ENCODE results near the gene DOK6.

Gene DOK6

GRCh38 chr18:69537183-69537582 lies 136.5 kb downstream of the DOK6 start:
- in situ Hi-C loops (cut with HindIII; ENCODE audit: low sequenced_read_pairs), result no loop called here

- in situ Hi-C loops (cut with HindIII; ENCODE audit: low sequenced_read_pairs), result no loop called here
Measured at GRCh38 chr18:69538849-69539248, 138.2 kb downstream of the DOK6 start.

GRCh38 chr18:69539404-69539803 lies 138.7 kb downstream of the DOK6 start:
- in situ Hi-C loops (cut with HindIII; ENCODE audit: low sequenced_read_pairs), result no loop called here

- in situ Hi-C loops (cut with HindIII; ENCODE audit: low sequenced_read_pairs), result no loop called here
Measured at GRCh38 chr18:69556228-69556627, 155.5 kb downstream of the DOK6 start.

GRCh38 chr18:69557282-69557681 lies 156.6 kb downstream of the DOK6 start:
- in situ Hi-C loops (cut with HindIII; ENCODE audit: low sequenced_read_pairs), result no loop called here

- in situ Hi-C loops (cut with HindIII; ENCODE audit: low sequenced_read_pairs), result no loop called here
Measured at GRCh38 chr18:69558052-69558451, 157.4 kb downstream of the DOK6 start.

DNA sequence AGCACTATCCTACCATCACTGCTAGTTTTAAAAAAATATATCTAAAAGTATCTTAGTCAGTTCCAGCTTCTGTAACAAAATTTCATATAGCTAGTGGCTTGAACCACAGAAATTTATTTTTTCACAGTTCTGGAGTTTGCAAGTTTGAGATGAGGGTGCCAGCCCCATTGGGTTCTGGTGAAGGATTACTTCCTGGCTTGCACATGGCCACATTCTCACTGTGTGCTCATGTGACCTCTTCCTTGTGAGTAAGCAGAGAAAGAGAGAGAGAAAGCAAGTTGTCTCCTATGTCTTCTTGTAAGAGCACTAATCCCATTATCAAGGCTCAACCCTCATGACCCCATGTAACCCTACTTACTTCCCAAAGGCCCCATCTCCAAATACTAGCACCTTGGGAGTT lies 158.9 kb downstream of the DOK6 start:
- in situ Hi-C loops (cut with HindIII; ENCODE audit: low sequenced_read_pairs), result no loop called here

GRCh38 chr18:69564602-69565001 lies 163.9 kb downstream of the DOK6 start:
- in situ Hi-C loops (cut with HindIII; ENCODE audit: low sequenced_read_pairs), result no loop called here

DNA sequence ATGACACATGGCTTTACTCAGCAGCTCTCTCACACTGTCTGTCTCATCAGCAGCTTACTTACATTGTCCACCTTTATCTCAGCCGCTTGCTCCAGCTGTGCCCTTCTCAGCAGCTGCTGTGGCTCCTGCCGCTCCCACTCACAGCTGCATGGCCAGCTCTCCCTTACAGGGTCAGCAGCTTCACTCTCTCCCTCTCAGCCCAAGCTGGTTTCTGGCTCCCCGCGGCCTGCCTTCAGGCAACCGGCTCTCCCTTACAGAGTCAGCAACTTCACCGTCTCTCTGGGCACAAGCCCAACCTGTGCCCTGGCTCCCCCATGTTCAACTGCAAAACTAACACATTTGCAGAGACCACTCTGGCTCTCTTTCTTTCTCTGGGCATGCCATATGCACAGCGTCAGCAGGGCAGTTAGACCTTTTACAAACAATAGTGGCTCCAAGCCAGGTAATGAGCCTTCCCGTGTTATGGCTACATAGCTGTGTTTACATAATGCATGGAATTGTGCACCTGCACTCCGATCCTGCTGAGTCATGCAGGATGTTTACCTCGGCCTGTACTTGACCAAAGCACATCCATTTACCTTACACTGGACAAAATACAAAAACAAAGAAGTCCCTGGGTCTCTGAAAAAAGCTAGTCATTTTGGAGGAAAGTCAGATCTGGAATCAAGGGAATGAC lies 167.3 kb downstream of the DOK6 start:
- in situ Hi-C loops (cut with HindIII; ENCODE audit: low sequenced_read_pairs), result no loop called here

GRCh38 chr18:69569133-69569532 lies 168.4 kb downstream of the DOK6 start:
- in situ Hi-C loops (cut with HindIII; ENCODE audit: low sequenced_read_pairs), result no loop called here

GRCh38 chr18:69574401-69574800 lies 173.7 kb downstream of the DOK6 start:
- in situ Hi-C loops (cut with HindIII; ENCODE audit: low sequenced_read_pairs), result no loop called here

GRCh38 chr18:69580107-69580506 lies 179.4 kb downstream of the DOK6 start:
- in situ Hi-C loops (cut with HindIII; ENCODE audit: low sequenced_read_pairs), result no loop called here

DNA sequence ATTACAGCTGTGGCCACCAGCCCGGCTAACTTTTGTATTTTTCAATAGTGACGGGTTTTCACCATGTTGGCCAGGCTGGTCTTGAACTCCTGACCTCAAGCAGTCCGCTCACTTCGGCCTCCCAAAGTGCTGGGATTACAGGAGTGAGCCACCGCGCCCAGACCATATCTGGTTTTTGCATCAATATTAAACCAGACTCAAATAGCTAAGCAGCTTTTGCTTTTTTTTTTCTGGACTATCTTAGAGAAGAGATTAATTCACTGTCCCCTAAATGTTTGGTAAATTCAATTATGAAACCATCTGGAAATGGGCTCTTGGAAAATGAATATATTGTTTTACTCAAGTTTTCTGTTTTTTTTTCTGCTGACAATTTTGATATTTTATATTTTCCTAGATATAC lies 183.7 kb downstream of the DOK6 start:
- in situ Hi-C loops (cut with HindIII; ENCODE audit: low sequenced_read_pairs), result no loop called here

DNA sequence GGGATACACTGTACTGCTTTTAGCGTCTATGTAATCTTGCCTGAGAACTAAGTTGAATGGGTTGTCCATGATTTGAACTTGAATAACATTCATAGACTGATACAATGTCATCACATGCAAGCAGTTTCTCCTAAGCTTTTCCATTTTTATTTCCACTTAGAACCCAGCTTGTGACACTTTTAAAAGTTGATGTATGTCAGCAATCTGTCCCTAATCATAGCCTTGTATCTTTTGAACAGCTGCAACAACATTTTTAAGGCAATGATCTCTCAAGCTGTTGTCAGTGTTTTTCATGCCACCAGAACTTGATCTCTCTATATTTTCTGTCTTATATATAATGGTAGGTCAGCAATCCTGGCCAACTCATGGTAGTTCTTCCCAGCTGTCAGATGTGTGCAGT lies 185.0 kb downstream of the DOK6 start:
- in situ Hi-C loops (cut with HindIII; ENCODE audit: low sequenced_read_pairs), result no loop called here

GRCh38 chr18:69586537-69586936 lies 185.8 kb downstream of the DOK6 start:
- in situ Hi-C loops (cut with HindIII; ENCODE audit: low sequenced_read_pairs), result no loop called here

DNA sequence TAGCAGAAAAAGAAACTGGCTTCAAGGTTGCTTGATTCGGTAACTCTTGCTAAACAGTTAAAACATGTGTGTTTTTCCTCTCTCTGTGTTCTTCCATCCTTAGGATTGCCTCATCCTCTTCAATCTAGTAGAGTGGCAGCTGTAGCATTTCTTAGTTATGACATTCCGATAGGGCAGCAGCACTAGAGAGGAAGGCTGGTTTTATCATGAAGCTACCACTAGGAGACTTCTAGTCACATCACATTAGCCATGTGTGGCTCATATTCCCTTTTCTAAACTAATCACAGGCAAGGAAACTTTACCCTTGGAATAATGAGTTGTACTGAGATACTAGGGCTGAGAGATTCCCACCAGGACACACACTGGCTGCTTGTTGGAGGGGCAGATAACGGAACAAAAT lies 187.6 kb downstream of the DOK6 start:
- in situ Hi-C loops (cut with HindIII; ENCODE audit: low sequenced_read_pairs), result no loop called here

DNA sequence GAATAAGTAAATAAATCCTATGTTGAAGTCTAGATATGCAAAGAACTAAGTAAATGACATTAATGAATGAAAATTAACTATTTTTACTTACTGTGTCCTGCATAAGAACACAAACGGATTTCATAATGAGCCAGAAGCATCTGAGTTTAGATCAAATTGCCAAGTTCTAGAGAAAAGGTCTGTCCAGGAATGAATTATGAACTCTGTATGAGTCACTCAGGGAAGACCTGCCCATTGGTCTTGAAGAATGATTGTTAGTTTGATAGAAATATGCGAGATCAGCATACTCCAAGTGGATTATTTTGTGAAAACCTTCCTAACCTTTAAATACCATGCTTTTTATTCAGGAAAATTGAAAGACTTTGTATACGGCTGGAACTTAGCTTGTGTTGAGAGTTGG lies 189.5 kb downstream of the DOK6 start:
- in situ Hi-C loops (cut with HindIII; ENCODE audit: low sequenced_read_pairs), result no loop called here

DNA sequence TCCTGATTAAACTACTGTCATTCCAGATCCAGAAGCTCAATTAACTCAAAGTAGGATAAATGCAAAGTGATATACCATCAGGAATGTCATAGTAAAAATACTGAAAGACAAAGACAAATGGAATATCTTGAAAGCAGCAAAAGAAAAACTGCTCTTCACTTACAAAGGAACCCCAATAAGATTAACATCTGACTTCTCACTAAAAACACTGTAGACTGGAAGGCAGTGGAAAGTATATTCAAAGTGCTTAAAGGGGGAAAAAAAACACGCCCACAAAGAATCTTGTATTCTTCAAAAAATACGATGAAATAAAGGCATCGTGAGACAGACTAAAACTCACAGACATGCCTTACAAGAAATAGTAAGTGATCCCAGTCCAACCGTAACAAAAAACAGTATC lies 195.7 kb downstream of the DOK6 start:
- in situ Hi-C loops (cut with HindIII; ENCODE audit: low sequenced_read_pairs), result no loop called here

DNA sequence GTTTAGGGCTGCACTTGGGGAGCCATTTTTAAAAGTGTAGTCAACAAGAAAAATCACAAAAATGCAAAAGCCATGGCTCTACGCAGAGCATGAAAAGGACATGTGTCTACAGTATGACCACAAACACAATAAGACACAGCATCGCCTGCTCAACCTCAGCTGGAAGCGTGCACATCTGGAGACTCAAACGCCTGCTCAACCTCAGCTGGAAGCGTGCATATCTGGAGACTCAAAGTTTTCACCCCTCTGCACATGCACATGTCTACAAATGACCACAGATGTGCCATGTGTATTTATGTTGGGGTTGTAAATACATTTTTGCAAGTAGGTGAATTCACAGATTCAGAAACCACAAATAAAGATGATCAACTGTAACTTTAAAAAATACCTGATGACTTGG lies 196.9 kb downstream of the DOK6 start:
- in situ Hi-C loops (cut with HindIII; ENCODE audit: low sequenced_read_pairs), result no loop called here

DNA sequence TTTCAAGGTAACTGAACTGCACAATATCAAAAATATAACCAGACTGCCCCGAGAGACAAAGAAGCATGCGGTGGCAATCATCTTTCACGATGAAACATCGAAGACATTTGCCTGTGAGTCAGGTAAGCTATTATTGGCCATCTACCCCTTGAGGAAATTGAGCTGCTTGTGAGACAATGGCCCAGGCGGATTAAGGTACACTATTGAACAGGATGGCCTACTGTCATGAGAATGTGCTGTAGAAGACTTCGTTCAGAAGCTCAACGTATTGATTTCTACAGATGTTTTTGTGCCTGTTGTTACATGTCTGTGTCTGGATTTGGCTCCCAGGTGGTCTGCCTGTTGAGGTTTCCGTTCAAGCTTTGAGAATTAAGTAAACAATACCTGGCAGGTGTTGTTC lies 198.7 kb downstream of the DOK6 start:
- in situ Hi-C loops (cut with HindIII; ENCODE audit: low sequenced_read_pairs), result no loop called here

DNA sequence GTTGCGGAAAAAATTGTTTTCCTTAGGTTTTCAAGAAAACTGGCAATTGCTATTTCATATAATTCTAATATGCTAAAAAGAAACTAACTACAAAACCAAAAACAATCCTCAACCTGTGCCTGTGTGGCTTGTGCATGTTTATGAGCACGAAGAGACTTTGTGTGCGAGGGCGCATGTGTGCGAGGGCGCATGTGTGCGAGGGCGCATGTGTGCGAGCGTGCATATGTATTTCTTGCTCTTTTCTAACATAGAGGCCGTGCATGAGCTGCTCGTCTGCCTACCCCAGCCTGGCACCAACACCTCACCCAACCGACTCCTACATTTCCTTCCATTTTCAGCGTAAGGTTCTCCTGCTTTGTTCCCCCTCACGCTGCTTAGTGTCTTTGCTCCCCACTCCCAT lies 211.6 kb downstream of the DOK6 start:
- in situ Hi-C loops (cut with HindIII; ENCODE audit: low sequenced_read_pairs), result no loop called here

GRCh38 chr18:69616114-69616513 lies 215.4 kb downstream of the DOK6 start:
- in situ Hi-C loops (cut with HindIII; ENCODE audit: low sequenced_read_pairs), result no loop called here

GRCh38 chr18:69617408-69617807 lies 216.7 kb downstream of the DOK6 start:
- in situ Hi-C loops (cut with HindIII; ENCODE audit: low sequenced_read_pairs), result no loop called here
